Astrocyte (in vitro differentiated cells and primary cell): ENCODE measurements around the gene ODF2. TPM values are rescaled to one million over a fixed set of nuclear protein-coding genes. Genes with fewer than 3 reads are reported as not detected.

Experiments
- DNase-seq: peaks from one replicate; pipeline ENCODE4 v3.0.0-alpha.2; 2010; ENCODE audit warnings: low read depth
- FAIRE-seq: peaks from 2 replicates; lab custom pipeline; 2011; peaks lifted over from hg19 to GRCh38; lab: Jason Lieb, UNC
- H2AFZ ChIP-seq: 2 replicates; pipeline ENCODE4 v1.6.0; 2012; ENCODE audit warnings: low read depth, low read length, inconsistent platforms
- H3K27ac ChIP-seq: 2 replicates; pipeline ENCODE4 v1.5.1; 2011; ENCODE audit warnings: low read depth, low read length, inconsistent platforms
- H3K27me3 ChIP-seq: 2 replicates; pipeline ENCODE4 v1.6.0; 2011; ENCODE audit warnings: low read length, inconsistent platforms; ENCODE audit not compliant: insufficient read depth
- H3K36me3 ChIP-seq: 2 replicates; pipeline ENCODE4 v1.5.1; 2011; ENCODE audit warnings: low read length, inconsistent platforms; ENCODE audit not compliant: insufficient read depth
- H3K4me1 ChIP-seq: 2 replicates; pipeline ENCODE4 v1.5.1; 2011; ENCODE audit warnings: low read length, inconsistent platforms; ENCODE audit not compliant: insufficient read depth
- H3K4me2 ChIP-seq: 2 replicates; pipeline ENCODE4 v1.6.0; 2012; ENCODE audit warnings: low read length, inconsistent platforms
- H3K4me3 ChIP-seq: 2 replicates; pipeline ENCODE4 v1.5.1; 2011; ENCODE audit warnings: low read depth, mild to moderate bottlenecking, low read length, inconsistent platforms; ENCODE audit not compliant: insufficient read depth
- H3K79me2 ChIP-seq: 2 replicates; pipeline ENCODE4 v1.6.0; 2012; ENCODE audit warnings: mild to moderate bottlenecking, low read length, inconsistent platforms; ENCODE audit not compliant: insufficient read depth
- H3K9ac ChIP-seq: 2 replicates; pipeline ENCODE4 v1.6.0; 2012; ENCODE audit warnings: mild to moderate bottlenecking, low read length, inconsistent platforms
- H3K9me3 ChIP-seq: 2 replicates; pipeline ENCODE4 v1.5.1; 2012; ENCODE audit warnings: low read depth, mild to moderate bottlenecking, low read length, inconsistent platforms; ENCODE audit not compliant: insufficient read depth
- H4K20me1 ChIP-seq: 2 replicates; pipeline ENCODE4 v1.6.0; 2012; ENCODE audit warnings: low read length, inconsistent platforms; ENCODE audit not compliant: insufficient read depth
- H3K27ac Mint-ChIP-seq: one replicate; pipeline ENCODE4 v1.8.0; 2021; ENCODE audit warnings: mild to moderate bottlenecking, mixed read lengths; ENCODE audit not compliant: unreplicated experiment
- H3K27me3 Mint-ChIP-seq: one replicate; pipeline ENCODE4 v1.8.0; 2021; ENCODE audit warnings: low read depth, mixed read lengths; ENCODE audit not compliant: unreplicated experiment
- H3K36me3 Mint-ChIP-seq: one replicate; pipeline ENCODE4 v1.8.0; 2021; ENCODE audit warnings: low read depth, mixed read lengths; ENCODE audit not compliant: unreplicated experiment
- H3K4me1 Mint-ChIP-seq: one replicate; pipeline ENCODE4 v1.8.0; 2021; ENCODE audit warnings: low read depth, mixed read lengths; ENCODE audit not compliant: unreplicated experiment
- H3K4me3 Mint-ChIP-seq: one replicate; pipeline ENCODE4 v1.8.0; 2021; ENCODE audit warnings: mild to moderate bottlenecking, moderate library complexity, mixed read lengths; ENCODE audit not compliant: unreplicated experiment
- H3K9me3 Mint-ChIP-seq: one replicate; pipeline ENCODE4 v1.8.0; 2021; ENCODE audit warnings: mild to moderate bottlenecking, mixed read lengths; ENCODE audit not compliant: unreplicated experiment
- CTCF ChIP-seq: IDR thresholded peaks from 2 replicates; pipeline ENCODE4 v1.5.1; 2011; ENCODE audit warnings: low read depth, mild to moderate bottlenecking, inconsistent platforms, low read length, moderate library complexity; ENCODE audit not compliant: insufficient read depth
- EZH2 ChIP-seq: IDR thresholded peaks from 2 replicates; pipeline ENCODE4 v1.6.1; 2012; ENCODE audit warnings: mild to moderate bottlenecking, low read length, inconsistent platforms; ENCODE audit not compliant: insufficient read depth
- total RNA-seq: library from RNA; stranded (reverse); gene quantifications from 2 replicates; pipeline ENCODE4 v1.2.1, GENCODE V29; 2021

ODF2 gene
- total RNA-seq, 1 donor from 2014 or later = 26.2 TPM

DNA sequence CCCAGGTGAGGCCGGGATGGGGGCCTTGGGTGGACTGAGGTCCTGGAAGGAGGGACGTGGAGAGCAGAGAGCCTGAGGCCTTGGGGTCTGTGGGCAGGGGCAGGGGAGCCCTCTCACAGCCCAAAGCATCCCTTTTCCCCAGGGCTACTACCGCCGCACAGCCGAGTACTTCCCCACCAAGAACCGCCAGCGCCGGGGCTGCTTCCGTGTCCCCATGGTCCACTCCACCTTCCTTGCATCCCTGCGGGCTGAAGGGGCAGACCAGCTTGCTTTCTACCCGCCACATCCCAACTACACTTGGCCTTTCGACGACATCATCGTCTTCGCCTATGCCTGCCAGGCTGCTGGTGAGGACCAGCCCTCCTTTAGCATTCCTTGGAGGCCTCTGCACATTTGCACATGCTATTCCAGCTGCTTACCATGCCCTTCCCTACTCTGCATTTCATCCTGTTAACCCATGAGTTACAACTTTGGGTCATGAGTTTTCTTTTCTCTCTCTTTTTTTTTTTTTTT, 31.5 kb upstream of the ODF2 start:
- Mint-ChIP-seq H3K27ac (no peak overlapping the region), H3K36me3 (peaks cover 16% of the 10 kb centered on the region), H3K4me3 (no peak overlapping the region), H3K27me3 (no peaks in the 10 kb centered on the region), H3K9me3 (no peaks in the 10 kb centered on the region), H3K4me1 (peaks cover 3% of the 10 kb centered on the region)
- H3K4me3 ChIP-seq = no peak overlapping the region
- no peaks in the 10 kb centered on the region for H4K20me1 ChIP-seq
- no peak overlapping the region for H3K27ac ChIP-seq
- no peaks in the 10 kb centered on the region for H3K27me3 ChIP-seq
- peaks cover 3% of the 10 kb centered on the region for H3K36me3 ChIP-seq
- DNase-seq = no peak
- no peak overlapping the region for H2AFZ ChIP-seq
- H3K79me2 ChIP-seq = peaks cover 12% of the 10 kb centered on the region
- no peak overlapping the region for H3K9ac ChIP-seq
- no peaks in the 10 kb centered on the region for H3K9me3 ChIP-seq
- peaks cover 25% of the 10 kb centered on the region for H3K4me1 ChIP-seq
- TF ChIP-seq CTCF (no peak), EZH2 (no peak)
- H3K4me2 ChIP-seq = no peak overlapping the region
- no peak for FAIRE-seq

- H3K4me3 ChIP-seq = no peak overlapping the region
- DNase-seq = peak; percentile 70
- no peaks in the 10 kb centered on the region for H3K79me2 ChIP-seq
- H4K20me1 ChIP-seq = no peaks in the 10 kb centered on the region
- Mint-ChIP-seq H3K27me3 (no peaks in the 10 kb centered on the region), H3K36me3 (peaks cover 15% of the 10 kb centered on the region), H3K4me1 (no peaks in the 10 kb centered on the region), H3K27ac (no peak overlapping the region), H3K9me3 (no peaks in the 10 kb centered on the region), H3K4me3 (no peak overlapping the region)
- H3K4me2 ChIP-seq = peak overlapping the region; percentile 69
- TF ChIP-seq EZH2 (no peak), CTCF (no peak)
- H2AFZ ChIP-seq = peak overlapping the region; percentile 64
- FAIRE-seq = no peak
- peak overlapping the region; percentile 41 for H3K9ac ChIP-seq
- peak overlapping the region; percentile 74 for H3K27ac ChIP-seq
- H3K36me3 ChIP-seq = no peaks in the 10 kb centered on the region
- H3K9me3 ChIP-seq = no peaks in the 10 kb centered on the region
- no peaks in the 10 kb centered on the region for H3K27me3 ChIP-seq
- peaks cover 16% of the 10 kb centered on the region for H3K4me1 ChIP-seq
Measured at GRCh38 chr9:128428644-128429512, 26.9 kb upstream of the ODF2 start.
